ENCODE data around the gene ZBED5.

Gene ZBED5

GRCh38 chr11:10878408-10879214 lies 20.8 kb upstream of the ZBED5 start:
- DNase-seq = peak; percentile 22

DNA sequence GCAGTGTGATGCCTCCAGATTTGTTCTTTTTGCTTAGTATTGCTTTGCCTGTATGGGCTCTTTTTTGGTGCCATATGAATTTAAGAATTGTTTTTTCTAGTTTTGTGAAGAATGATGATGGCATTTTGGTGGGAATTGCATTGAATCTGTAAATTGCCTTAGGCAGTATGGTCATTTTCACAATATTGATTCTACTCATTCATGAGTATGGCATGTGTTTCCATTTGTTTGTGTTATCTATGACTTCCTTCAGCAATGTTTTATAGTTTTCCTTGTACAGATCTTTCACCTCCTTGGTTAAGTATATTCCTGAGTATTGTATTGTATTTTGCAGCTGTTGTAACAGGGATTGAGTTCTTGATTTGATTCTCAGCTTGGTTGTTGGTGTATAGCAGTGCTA lies 18.3 kb upstream of the ZBED5 start:
- no peak for DNase-seq

DNA sequence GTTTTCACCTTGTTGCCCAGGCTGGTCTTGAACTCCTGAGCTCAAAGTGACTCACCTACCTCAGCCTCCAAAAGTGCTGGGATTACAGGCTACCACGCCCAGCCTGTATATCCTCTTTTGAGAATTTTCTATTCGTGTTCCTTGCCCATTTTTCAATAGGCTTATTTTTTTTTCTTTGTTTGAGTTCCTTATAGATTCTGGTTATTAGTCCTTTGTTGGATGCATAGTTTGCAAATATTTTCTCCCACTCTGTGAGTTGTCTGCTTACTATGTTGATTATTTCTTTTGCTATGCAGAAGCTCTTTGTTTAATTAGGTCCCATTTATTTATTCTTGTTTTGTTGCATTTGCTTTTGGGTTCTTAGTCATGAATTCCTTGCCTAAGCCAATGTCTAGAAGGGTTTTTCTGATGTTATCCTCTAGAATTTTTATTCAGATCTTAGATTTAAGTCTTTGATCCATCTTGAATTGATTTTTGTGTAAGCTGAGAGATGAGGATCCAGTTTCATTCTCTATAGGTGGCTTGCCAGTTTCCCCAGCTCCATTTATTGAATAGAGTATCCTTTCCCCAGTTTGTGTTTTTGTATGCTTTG lies 17.7 kb upstream of the ZBED5 start:
- no peak for DNase-seq

DNA sequence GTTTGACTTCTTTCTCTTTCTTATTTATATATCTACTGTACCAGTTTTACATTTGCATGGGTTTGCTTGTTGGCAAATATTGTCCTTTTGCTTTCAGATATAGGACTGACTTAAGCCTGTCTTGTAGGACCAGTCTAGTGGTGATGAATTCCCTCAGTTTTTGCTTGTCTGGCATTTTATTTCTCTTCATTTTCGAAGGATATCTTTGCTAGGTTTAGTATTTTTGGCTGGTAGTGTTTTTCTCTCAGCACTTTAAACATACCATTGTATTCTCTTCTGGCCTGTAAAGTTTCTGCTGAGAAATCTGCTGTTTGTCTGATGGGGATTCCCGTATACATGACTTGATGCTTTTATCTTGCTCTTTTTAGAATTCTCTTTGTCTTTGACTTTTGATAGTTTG lies 14.2 kb upstream of the ZBED5 start:
- no peak for DNase-seq

DNA sequence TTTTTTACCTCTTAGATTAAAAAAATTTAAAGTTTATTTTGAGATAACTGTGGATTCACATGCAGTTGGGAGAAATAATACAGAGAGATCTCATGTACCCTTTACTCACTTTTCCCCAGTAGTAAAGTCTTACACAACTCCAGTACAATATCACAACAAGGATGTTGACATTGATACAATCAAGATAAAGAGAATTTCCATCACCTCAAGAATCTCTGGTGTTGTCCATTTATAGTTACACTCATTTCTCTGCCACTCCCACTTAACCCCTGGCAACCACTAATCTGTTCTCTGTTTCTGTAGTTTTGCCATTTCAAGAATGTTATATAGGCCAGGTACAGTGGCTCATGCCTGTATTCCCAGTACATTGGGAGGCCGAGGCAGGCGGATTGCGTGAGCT lies 10.5 kb upstream of the ZBED5 start:
- DNase-seq = no peak

GRCh38 chr11:10866893-10867331 lies 9.1 kb upstream of the ZBED5 start:
- no peak for DNase-seq

GRCh38 chr11:10865837-10866270 lies 8.0 kb upstream of the ZBED5 start:
- DNase-seq = no peak

DNA sequence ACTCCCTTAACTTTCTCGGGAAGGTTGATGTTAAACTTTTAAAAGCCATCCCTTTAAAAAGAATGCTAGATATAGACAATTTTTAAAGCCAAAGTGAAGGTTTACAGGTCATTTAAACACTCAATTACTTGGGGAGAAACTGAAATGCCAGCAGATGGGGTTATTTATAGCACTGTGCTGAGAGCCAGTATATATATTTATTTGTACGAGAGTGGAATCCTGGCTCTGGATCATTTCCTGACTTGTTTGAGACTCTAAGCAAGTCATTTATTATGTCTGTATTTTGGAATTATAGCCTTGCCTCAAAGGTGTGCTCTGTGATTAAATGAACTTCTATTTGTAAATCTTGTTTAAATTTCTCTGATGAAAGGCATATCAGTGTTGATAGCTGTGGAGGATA lies 6.8 kb upstream of the ZBED5 start:
- DNase-seq = no peak

DNA sequence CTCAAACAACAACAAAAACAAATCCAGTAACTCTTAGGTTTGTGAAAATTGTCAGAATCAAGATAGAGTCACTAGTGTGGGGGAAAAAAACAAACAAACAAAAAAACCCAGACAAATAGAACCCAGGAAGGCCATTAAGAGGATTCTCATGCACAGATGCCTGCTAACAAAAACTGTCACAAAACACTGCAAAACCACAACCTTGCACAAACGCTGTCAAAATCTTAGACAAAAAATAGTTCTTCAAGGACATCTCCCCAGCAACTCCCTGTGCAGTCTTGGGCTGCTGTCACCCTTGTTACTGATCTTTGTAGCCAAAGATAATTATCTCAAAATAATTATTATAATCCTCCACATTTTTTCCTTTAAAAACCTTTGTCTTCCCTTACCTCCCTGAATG lies 4.6 kb upstream of the ZBED5 start:
- no peak for DNase-seq

DNA sequence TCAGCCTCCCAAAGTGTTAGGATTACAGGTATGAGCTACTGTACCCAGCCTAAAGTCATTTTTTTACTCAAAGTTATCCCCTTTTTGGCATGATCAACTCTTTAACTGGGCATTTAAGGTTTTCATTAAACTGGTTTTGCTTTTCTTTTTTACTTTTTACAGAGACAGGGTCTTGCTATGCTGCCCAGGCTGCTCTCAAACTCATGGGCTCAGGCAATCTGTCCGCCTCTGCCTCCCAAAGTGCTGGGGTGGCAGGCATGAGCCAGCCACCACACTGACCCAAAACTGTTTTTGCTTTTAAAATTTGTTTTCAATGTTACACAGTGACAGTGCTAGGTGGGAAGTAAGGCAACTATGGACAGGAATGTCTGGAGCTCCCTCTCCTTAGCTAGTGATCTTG lies 3.9 kb upstream of the ZBED5 start:
- DNase-seq = no peak

- no peak for DNase-seq
Measured at GRCh38 chr11:10861047-10861446, 3.2 kb upstream of the ZBED5 start.

DNA sequence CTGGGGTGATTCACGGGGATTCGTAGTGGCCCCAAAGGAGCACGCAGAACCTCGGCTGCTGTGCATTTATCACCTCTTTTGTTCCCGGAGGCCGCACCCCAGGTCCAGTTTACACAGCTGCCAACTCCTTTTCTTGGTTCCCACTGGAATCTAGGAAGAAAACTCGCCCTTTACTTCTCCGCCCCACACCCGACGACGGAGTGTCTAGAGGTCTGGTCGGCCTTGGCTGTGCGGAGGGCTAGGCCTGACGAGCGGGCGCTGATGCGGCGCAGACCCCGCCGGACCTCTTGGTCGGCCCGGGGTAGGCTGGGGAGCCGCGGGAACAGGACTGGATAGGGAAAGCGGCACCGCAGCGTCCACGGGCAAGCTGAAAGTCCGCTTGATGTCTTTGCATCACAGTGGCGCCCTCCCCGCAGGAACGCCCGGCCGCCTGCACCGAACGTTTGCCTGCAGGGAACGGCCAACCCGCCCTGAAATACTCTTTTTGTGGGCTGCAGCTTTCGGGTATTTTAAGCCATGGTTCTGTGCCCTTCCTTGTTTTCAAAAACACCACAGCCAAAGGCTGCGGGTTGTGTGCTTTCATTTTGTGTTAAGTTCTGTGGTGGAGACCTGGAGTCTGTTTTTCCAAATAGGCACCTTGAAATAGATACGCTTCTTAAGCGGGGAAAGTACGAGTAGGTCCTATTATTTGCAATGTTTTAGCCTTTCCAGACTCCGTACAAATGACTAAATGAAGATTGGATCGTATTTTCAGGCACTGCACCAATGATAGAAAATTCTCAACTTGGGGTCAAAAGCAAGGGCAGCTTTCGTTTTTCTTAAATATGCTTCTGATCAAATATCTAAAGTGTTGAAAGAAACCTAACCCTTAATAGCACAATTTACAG lies 829 bp upstream of the ZBED5 start:
- DNase-seq = peak; percentile 53

DNA sequence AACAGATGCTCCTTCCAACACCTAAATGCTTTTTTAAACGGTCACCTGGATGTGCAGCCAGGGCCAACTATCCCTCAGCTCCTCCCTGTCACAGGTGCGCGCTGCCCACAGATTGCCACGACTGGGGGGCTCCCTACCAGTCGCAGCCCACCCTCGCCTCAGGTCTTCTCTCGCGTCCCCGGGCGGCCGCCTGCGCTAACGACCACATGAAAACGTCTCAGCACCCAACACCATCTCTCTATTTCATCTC lies 469 bp downstream of the ZBED5 start:
- DNase-seq = no peak

GRCh38 chr11:10856689-10857458 lies 979 bp downstream of the ZBED5 start:
- DNase-seq = peak; percentile 11

GRCh38 chr11:10855295-10855694 lies 2.6 kb downstream of the ZBED5 start:
- no peak for DNase-seq

DNA sequence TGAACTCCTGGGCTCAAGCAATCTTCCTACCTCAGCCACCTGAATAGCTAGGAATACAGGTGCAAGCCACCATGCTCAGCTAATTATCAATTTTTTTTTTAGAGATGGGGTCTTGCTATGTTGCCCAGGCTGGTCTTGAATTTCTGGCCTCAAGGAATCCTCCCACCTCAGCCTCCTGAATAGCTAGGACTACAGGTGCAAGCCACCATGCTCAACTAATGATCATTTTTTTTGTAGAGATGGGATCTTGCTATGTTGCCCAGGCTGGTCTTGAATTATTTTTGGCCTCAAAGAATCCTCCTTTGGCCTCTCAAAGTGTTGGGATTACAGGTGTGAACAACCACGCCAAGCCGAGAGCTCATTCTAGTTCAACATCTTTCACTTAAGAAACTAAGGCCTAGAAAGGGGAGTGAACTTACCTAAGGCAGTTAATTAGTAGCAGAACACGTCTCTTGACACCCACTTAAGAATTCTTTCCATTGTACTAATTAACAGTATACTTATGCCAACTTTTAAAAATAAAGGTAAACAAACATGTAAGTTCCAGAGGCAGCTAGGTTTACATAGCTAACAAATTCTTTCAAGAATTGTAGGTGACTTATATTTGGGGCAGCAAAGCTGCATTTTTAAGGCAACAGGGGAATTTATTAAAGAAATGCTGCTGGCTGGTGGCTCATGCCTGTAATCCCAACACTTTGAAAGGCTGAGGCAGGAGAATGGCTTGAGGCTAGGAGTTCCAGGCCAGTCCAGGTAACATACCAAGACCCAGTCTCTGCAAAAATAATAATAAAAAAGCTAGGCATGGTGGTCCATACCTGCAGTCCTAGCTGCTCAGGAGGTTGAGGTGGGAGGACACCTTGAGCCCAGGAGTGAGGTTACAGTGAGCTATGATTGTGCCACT lies 9.6 kb downstream of the ZBED5 start:
- DNase-seq = no peak

- DNase-seq = no peak
Measured at GRCh38 chr11:10846660-10847059, 11.2 kb downstream of the ZBED5 start.

DNA sequence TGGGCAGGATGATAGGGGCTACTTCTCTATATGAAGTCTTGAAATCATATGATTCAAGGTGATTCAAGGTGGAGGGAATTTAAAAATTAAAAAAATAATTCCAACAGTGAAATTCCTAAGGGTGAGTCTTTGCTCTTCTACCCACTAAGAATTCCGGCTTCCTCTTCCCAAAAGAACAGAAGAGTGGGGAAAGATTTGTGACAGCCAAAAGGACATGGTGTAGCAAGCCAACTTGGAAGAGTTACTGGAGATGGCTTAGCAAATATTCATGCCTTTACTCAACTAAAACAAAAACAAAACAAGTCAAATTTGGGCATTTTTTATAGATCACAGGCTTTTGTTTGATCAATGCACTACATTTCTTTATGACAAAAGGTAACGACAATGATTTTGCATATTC lies 12.3 kb downstream of the ZBED5 start:
- DNase-seq = no peak

DNA sequence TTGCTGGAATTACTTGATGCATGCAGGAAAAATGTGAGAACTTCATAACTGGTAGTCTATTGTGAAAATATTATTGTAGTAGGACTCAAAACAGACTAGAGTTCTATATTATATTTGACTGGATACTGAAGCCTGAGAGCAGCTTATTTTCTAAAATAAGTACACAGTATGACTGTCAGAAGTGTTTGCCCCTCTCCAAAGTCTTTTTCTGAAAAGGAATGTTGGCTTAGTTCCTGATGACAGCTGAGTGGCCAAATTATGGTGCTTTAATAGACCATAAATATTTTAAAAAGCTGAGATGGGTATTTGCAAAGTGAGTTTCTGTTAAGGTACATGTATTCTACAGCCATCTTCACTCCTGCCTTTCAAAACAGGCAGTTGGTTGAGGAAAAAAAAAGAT lies 13.1 kb downstream of the ZBED5 start:
- DNase-seq = no peak

DNA sequence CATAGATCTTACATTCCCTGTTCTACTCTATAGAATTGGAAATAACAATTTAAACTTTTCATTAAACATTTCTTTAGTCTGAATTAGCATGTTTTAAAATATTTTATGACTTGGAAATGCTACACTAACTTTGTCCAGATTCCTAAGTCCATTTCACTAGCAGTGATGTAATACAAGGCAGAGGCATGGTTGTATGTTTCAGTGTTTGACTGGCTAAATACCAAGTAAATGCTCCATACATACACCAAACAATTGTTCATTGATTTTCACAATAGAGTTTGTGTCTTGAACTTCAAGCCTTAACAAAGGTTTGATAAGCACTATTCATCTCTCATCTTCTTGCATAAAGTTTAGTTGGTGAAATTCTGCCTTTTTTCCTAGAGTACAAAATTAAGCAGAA lies 13.5 kb downstream of the ZBED5 start:
- no peak for DNase-seq

DNA sequence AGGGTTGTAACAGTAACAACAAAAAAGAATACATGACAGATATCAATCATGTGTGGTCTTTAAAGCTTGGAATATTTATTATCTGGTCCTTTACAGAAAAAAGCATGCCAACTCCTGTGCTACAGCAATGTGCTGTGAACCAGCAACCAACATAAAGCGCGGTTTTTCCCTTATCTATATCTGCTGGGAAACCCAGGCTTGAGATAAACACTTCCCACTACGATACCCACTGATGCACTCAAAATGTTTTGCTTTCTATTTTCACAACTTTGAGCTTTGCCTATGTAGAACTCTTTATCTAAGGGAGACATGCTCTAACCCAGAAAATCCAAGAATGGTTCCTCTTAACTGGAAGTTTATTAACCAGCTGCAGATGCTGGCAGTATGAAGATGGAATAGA lies 19.0 kb downstream of the ZBED5 start:
- DNase-seq = no peak

DNA sequence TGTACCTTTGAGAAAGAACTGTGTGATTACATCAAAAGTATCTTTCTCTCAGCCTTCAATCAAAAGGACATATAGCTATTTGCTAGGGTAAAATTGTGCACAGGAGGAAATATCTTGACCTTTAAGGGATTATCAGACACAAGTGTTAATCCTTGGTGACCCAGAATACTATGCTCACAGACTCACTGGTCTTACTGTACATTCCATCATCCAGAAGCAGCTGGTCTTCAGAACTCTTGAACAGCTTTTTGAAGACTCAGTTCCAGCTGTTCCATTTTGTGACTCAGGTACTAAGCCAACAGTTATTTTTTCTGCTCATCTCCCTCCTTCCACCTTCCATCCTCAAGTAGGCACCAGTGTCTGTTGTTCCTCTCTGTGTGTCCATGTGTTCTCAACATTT lies 19.8 kb downstream of the ZBED5 start:
- no peak for DNase-seq

Measured in NCI-H510A treated with DMSO at 0.1 percent for 48 hours (cell line).